ENCODE data around the gene SEL1L.
"Not testable (repeated sequence)": the region's sequence is repeated elsewhere in the genome, so short reads cannot be mapped to it uniquely, and the experiment has no call there.

The SEL1L gene

DNA sequence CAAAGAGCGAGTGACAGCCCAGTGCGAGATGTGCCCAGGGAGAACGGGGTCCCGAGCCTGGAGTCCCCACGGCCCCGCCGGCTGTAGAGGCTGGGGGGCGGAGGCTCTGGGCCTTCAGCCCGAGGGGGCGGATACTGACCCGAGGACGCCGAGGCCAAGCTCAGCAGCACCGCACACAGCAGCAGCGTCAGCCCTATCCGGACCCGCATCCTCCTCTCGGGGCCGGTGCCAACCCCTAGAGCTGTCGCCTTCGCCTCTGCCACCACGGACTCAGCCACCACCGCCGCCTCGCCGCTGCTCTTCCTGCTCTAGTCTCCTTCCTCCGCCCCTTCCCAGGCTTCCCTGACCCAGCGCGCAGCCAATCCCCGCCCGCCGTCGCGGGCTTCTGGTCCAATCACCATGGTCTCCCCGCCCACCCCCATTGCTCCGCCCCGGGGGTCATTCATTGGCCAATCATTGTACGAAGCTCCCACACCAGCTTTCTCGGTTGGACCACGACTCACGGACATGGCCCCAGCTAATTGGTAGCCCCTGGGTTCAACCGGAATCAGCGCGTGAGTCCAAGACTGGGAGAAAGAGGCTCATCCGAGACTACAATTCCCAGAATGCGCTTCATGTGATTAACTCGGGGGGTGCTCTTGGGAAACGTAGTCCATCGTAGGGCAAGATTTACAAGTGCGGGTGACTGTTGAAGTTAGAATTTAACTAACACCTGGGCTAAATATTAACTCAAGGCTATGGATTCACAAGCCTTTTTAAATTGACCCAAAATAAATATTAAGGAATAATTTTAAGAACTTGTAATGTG is at the start of gene SEL1L:
TSS of gene SEL1L (minus strand) at position 318 of the 808 bp plus-strand sequence. CDS start at position 209, 109 bp downstream.
- peak; percentile 99 to 100 (median 99) for DNase-seq

DNA sequence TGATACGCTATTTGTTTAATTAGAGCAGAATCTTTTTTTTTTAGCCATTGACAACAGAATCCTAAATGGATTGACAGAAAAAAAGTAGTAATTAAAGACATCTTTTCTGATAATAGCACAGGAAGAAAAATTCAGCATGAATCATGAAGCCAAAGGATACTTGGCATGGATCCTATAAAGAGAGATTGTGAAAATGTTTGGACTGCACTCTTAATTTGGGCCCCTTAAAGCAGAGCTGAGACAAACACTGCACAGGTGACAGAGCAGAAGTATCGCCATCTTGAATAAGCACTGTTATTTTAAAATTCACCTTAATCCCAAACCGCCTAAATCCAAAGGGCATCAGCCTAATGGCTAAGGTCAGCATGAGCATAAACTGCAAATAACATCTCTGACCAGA is 48.8 kb upstream of the SEL1L start:
- no peak for DNase-seq

DNA sequence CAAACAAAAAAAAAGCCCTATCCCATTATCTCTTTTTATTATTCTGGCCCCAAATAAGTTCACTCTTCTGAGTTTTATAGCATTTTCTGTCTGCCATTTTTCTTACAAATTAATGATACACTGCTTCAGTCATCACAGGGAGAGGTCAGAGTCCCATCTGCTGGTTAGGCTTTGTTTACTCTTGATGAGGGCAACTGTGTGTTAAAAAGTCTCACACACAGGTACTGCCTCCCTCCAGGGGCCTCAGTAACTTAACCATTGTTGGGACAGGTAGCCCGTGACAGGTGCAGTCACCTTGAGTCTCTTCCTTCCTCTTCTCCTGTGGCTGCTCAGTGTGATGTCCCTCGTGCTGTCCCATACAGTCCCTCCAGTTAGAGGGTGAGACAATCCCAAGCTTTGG is 45.5 kb upstream of the SEL1L start:
- DNase-seq = no peak

DNA sequence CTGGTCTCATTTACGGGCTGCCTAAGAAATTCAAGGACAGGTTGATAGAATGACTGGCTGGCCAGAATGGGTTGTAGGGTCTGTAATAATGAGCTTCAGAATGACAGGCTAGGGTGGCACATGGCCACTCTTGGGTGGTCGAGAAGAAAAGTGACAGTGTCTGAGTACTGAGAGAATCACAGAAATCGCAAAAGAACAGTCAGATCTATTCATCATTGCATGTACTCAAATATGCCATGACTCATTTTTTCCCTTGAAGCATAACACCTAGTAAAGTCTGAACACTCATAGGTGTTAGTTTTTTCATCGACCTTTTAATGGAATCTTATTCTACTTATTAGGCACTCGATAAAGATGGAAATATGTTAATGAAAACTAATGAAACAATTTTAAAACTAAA is 37.8 kb upstream of the SEL1L start:
- DNase-seq = no peak

DNA sequence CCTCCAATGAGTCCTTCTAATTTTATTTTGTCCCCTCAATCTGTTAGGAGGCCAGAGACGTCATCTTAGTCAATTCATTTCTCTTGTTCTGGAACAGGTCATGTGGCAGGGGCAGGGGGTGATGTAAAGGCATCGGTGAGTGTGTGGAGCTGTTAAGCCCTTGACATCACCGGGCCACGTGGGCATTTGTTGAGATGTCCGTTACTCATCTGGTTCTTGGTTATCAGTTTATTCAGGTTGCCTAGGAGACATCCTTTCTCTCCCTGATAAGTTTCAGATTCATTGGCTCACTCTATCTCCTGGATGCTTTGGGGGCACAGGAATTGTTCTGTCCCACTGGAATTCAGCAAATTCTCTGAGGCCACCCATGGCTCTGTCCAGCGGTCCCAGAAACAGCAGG is 33.6 kb upstream of the SEL1L start:
- no peak for DNase-seq

DNA sequence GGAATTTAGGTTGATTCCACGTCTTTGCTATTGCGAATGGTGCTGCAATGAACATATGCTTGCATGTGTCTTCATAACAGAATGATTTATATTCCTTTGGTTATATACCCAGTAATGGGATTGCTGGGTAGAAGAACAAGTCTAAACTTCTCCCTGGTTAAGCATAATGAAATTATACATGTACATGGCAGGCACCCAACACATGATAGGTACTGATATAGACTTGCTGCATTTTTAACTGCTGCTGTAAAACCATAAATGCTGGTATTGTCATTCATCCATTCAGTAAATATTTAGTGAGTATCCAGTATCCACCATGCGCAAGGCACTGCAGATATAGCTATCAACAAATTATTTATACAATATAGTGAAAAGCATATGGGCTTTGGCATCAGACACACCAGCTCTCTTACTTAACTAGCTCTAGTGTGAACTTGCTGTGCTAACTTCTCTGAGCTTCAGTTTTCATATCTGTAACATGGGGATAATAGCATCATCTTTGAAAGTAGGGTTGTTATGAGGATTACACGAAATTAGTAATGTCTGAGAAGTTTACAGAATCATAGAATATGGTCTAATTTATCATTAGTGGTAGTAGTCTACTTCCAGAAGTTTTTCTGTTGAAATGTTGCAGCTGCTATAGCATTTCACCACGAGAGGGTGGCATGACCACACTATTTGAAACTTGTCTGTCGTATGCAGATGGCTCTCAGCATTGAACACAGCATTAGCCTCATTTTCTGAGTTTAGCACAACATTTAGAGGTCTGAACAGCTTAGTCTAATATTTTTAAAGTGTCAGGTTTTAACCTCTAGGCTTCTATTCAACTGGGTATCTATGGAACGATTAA is 32.0 kb upstream of the SEL1L start:
- DNase-seq = peak in 1 of 3 donors; percentile 17

DNA sequence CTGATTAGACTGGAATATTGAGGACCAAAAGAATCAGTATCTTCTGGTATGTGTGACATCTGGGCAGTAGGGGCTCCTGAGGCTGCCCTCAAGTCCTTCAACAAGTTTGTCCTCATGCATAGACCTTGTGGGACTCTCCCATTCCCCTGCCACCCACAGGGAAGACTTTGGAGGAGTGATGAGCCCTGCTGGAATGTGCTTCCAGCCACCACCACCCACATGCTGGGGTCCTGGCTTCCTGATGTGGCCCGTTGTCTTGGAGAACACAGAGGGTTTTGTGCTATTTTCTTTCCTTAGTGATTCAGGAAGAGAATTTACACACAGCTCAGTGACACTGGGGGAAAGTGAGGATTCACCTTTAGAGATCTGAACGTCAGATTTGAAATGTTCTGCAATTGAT is 29.2 kb upstream of the SEL1L start:
- no peak for DNase-seq

DNA sequence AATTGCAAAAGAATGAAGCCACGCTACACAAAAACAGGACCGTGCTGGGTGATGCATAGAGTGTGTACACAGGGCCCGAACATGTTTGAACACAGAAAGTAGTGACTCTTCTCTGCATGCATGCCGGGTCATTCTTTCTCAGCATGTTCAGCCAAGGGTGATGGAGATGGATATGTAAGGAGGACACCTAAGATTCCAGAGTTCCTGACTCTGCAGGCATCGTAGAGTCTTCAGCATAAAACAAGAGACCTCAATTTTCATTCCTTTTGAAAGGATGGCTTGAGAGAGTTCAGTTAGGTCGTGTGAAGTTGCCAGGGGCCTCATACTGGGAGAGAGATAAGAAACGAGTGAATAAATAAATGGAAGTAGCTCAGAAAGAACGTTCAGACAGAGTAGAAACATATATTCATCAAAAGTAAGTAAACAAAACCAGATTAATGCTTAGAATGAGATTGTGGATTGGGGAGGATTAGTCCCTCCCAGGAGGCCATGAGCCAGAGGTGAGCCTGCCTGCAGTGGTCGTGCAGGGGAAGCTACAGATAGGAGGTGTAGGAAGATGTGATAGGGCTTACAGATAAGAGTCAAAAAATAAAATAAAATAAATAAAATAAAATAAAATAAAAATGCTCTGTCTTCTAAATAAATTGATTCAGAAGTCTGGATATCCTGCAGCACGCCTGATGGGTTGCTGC is 27.6 kb upstream of the SEL1L start:
- DNase-seq = no peak

DNA sequence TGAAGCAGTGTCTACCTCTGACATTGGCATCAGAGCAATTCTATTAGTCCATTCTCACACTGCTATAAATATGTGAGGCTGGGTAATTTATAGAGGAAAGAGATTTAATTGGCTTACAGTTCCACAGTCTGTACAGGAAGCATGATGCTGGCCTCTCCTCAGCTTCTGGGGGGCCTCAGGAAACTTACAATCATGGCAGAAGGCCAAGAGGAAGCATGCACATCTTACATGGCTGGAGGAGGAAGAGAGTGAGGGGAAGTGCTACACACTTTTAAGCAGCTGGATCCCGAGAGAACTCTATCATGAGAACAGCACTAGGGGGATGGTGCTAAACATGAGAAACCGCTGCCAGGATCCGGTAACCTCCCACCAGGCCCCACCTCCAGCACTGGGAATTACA is 25.7 kb upstream of the SEL1L start:
- no peak for DNase-seq

DNA sequence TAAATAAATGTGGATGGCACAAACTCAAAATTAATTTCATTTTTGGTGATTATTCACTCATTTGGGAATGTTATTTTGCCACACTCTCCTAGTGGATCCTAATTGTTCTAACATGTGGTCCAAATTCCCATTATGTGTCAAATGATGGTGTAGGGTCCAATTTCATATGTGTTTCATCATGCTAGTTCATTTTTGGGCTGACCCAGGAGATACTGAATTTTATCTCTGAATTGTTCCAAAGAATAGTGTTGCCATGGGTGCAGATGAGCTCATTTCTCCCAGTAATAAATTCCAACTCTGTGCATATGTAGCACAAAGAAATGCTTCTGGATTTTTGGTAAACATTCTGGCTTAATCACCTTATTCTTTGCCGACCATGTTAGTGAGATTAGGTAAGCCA is 23.5 kb upstream of the SEL1L start:
- no peak for DNase-seq

DNA sequence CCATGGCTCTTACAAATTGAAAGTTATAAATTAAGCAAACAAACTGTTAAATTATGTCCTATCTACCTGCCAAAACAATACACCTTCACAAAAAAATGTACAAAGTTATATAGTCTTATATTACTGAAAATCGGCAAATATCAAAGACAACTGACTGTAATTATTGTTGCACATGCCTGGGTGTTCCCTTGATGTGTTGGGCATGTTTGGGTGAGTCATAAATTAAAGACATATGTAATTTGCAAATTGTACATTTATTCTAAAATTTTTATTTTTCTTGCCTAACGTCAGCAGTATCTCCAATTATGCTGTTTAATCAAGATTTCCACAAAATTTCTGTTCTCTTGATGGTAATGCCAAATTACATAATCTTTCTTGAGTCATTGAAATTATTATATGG is 22.0 kb upstream of the SEL1L start:
- DNase-seq = no peak

DNA sequence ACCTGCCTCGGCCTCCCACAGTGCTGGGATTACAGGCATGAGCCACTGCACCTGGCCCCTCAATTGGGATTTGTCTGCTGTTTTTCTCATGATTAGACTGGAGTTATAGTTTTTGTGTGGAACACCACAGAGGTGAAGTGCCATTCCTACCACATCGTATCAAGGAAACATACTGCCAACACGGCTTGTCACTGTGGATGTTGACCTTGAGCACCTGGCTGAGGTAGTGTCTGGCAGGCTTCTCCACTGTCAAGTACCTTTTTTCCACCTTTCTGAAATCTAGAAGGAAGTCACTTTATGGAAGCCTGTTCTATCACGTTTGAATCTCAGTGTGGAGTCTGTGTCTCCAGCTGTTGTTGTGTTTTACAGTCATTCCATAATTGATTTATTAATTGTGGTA is 21.4 kb upstream of the SEL1L start:
- no peak for DNase-seq

DNA sequence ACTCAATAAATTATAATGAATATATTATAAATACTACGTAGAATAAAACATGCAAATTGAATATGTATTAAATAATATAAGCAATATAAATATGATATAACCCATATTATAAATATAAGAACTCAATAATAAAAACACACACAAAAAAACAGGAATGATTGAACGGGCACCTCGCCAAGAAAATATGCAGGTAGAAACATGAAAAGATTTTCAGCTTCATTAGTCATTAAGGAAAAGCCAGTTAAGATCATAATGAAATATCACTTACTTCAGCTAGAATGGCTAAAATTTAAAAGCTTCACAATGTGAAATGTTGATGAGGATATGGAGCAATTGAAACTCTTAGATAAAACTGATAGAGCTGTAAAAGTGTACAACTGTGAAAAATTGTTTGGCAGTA is 17.8 kb upstream of the SEL1L start:
- no peak for DNase-seq

DNA sequence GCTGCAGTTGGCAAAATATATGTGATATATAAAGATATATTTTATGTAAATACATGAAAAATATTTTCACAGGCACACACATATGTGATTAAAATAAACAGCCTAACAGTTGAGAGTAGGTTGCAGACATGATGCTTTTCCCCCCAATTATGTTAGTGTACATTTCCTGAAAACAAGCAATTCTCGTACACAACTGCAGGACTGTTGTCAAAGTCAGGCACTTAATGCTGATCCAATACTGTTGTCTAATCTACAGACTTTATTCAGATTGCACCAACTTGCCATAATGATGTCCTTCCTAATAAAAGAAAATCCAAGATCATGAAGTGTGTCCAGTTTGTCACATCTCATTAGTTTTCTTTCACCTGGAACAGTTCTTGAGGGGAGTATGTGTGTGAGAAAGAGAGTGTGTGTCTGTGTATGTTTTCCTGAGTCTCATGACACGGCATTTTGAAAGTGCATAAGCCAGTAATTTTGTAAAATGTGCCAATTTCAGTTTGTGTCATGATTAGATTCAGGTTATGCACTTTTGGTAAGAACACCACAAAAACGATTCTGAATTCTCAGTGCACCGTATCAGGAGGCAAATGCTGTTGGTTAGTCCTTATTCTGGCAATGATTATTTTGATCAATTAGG is 16.5 kb upstream of the SEL1L start:
- DNase-seq = no peak

DNA sequence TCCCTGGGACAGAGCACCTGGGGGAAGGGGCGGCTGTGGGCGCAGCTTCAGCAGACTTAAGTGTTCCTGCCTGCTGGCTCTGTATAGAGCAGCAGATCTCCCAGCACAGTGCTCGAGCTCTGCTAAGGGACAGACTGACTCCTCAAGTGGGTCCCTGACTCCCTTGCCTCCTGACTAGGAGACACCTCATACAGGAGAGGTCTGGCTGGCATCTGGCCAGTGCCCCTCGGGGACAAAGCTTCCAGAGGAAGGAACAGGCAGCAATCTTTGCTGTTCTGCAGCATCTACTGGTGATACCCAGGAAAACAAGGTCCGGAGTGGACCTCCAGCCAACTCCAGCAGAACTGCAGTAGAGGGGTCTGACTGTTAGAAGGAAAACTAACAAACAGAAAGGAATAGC is 7.6 kb upstream of the SEL1L start:
- not testable (repeated sequence) for DNase-seq

DNA sequence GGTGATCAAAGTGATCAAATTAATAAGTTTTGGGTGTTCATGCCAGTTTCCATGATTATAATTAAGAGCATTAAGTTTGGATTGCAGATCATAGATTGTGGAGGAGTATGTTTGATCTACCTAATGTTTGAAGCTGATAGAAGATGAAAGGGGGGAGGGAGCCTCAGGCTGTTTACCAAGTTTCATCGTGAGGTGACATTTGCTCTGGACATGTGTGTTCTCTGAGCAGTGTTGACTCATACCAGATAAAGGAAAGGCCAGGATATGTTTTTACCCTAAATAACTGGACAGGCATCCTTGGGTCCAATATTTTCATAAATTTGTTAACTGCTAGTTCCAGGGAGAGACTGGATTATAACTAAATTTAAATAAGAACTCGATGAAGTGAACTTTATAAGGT is 3.5 kb upstream of the SEL1L start:
- DNase-seq = no peak

DNA sequence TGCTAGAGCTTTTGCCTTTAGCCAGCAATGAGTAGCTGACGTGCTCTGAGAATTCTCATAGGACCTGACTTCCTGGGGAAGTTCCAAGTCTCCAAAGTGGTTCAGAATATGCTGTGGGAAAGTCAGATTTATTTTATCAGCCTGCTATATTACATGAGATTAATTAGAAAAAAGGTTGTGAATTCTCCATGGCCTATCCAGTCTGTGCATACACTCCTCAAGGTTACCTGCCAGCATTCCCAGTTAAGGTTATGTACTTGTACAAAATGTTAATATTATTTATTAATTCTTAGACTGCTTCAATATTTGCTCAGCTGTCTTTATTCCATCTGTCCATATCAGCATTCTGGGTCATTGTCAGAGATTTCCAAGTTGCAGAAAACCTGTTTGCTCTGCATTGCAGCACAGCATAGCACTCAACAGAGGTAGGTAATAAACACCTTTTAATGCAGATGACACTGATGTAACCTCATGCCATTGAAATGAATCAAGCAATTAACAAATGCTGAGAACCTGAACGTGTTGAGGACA is 2.7 kb upstream of the SEL1L start:
- DNase-seq = peak in 1 of 3 donors; percentile 17

DNA sequence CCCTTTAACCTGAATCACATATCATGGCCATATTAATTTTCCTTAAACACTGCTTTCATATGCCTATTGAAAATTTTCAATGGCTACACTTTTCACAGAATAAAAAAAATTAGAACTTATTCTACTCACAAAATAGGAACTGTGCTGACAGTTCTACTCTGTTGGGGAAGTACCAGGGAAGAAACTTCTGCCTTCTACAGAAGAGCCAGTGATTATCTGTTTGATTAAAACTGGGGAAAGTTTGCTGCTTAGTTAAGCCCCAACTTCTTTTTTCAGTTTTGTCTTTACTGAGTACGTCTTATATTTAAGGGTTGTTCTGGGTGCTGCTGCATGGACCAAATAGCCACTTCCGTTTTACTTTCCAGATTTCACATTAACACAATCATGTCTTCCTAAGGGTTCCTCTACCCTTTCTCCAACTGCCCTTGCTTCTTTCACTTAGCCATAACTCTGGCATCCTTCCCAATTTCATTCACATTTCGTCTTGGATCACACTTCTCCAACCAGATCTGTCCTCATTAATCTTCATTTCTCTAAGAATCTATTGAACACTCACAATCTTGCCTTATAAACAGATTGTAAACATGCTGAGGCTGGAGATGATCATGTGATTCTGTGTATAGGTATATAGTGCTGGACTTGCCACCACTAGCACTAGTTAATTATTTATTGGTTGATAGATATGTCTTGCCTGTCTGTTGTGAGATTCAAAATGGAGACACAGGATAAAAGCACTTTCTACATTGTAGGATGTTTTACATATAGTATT is 1.9 kb upstream of the SEL1L start:
- peak; percentile 59 to 80 (median 68) for DNase-seq

DNA sequence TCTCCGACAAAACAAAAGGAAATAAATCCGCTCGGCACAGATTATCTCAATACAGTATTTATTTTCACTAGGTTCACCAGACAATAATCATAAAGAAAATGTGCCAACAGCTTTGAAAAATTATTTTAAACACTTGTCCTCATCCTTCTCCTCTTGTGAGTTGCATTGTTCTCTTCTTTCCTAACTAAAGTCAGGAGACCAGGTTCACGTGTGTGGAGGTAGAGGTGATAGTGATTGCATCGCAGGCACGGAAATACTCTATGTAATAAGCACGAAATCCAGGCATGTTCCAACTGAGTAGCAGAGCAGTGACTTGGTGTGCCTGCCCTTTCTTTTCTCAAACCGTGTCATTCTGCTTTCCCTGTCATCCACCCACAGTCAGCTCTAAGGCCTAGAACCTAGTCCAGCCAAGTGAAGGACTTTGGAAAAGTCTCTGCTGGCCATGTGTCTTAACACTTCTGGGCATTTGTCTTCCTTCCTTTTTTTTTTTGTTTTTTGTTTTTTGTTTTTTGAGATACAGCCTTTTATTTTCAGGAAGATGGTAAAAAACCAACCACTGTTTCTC is 939 bp upstream of the SEL1L start:
- DNase-seq = peak in 1 of 3 donors; percentile 36

DNA sequence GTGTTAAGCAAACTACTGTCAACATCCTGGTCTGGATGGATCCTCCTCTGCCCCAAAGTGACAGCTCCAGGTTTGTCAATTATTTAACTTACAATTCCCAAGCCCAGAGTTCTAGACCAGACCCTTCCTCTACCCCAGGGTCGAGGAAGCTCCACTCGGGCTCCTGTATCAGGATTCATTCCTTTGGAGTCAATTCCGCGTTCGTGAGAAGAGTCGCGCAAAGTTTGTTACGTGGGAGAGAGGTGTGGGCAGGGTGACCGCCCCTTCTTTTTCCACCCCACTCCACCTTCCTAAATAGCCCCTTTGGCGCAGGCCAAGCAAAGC is 479 bp downstream of the SEL1L start:
- no peak for DNase-seq

DNA sequence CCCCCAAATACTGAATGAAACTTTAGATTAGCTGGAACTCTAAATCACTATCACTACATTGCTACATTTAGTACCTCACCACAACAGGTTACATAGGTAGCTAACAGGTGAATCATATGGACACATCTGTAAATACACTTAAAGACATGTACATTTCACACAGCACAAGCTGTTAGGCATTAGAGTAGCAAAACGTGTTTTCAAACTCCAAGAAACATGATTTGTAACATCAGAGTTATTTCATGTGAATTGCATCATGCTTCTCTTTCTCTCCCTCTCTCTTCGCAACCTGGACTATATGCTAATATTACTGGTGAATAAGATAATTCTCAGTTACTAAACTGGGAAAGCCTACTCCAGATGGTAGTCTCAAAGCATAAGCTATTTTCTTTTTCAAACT is 4.3 kb downstream of the SEL1L start:
- DNase-seq = peak in 1 of 3 donors; percentile 18

DNA sequence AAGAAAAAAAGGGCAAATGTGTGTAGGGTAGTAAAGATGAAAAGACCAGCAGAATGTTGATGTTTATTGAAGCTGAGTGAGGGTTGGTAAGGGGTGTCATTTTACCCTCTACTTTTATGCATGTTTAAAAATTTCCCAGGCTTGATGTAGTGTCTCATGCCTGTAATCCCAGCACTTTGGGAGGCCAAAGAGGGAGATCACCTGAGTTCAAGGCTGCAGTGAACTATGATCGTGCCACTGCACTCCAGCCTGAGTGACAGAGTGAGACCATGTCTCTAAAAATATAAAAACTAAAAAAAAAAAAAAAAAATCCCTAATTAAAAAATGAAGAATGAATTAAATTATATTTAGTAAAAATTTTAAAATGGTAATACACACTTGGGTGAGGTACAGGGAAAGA is 8.5 kb downstream of the SEL1L start:
- peak in 1 of 3 donors; percentile 7 for DNase-seq

All from suppressor macrophage treated with lipopolysaccharide for 1 hour (primary cell).